ENCODE data around the gene ARL4A.

Gene ARL4A

DNA sequence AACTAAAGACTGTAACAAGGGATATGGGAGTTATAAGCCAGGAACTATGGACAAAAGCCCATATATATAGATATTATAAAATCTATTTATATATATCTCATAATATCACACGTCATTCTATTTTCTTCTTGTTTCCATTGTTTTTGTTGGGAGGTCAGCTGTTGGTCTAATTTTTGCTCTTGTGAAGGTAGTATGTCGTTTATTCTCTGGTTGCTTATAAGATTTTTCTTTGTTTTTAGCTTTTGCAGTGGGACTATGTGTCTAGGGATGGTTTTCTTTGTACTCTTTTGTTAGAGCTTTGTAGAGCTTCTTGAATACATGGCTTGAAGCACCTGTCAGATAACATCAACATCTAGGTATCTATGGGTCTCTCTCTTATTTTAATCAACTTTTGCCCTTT is 14.0 kb downstream of the ARL4A start:
- DNase-seq (ENCODE audit: low spot score): no peak

DNA sequence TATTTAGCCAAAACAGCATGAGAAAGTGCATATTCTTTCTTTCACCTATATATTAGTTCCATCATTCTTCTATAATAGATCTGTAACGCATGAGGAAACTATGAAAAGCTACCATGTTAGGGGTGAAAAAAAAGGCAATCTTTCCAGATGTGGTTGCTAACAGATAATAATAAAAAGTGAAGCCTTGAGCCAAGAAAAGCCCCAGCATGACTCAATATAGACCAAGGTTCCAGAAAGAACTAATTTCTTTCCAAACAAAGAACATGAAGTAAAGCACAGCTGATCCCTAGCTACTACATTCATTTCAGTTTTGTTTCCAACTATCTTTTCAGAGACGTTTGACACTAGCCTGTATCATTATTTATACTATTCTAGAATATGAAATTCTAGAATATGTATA is 16.4 kb downstream of the ARL4A start:
- no peak for DNase-seq (ENCODE audit: low spot score)

- DNase-seq (ENCODE audit: low spot score): no peak
These were observed 18.4 kb downstream of the ARL4A start for GRCh38 chr7:12705878-12706277.

- no peak for DNase-seq (ENCODE audit: low spot score)
These were observed 19.6 kb downstream of the ARL4A start for GRCh38 chr7:12706900-12707536.

DNA sequence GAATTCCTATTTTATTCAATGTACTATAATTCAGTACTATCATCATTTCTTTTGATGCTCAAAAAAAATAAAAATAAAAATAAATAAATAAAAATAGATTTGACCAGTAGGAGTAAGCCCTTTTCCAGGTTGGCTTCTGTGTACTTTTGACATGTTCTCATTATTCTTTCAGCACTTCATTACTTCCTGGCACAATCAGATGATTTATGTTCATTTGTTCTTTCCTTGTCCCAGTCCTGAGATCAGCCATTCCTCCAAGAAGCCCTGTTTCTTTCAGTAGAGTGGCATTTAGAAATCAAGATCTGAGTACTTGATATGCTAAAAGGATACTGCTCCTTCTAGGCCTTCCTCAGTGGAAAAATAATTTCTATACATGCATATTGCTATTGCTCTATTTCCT is 20.9 kb downstream of the ARL4A start:
- DNase-seq (ENCODE audit: low spot score): no peak

DNA sequence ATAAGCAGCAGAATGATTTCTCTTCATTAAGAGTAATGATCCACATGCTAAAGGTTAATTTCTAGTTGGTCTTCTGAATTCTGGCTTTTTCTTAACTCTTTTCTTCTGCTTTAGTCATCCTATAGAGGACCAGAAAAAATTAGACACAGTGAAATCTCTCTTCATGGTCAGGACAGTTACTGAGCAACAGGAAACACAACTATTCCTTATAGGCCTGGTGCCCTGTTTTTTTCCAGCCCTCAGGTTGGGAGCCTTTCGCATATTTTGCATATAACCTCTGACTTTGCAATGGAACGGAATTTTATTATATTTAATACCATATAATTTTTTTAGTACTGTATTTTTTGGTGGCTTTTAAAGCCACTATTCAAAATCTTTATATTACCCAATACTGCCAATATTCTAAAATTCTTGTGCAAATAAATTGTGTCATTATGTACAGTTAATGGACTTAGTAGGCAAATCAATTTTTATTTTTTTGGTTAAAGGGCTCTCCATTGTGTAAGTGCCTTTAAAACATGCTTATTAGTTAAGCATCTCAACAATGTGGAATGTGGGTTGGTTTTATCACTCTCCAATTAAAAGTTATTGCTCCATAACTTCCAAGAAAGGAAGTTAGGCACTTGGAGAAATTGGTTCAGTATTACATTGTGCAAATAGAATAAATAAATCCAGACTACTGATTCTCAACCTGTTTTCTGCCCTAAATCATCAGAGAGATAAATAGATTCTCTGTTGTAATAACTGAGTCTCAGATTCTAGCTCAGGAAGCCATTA is 22.5 kb downstream of the ARL4A start:
- DNase-seq (ENCODE audit: low spot score): no peak

GRCh38 chr7:12711124-12711523 is 23.7 kb downstream of the ARL4A start:
- no peak for DNase-seq (ENCODE audit: low spot score)

DNA sequence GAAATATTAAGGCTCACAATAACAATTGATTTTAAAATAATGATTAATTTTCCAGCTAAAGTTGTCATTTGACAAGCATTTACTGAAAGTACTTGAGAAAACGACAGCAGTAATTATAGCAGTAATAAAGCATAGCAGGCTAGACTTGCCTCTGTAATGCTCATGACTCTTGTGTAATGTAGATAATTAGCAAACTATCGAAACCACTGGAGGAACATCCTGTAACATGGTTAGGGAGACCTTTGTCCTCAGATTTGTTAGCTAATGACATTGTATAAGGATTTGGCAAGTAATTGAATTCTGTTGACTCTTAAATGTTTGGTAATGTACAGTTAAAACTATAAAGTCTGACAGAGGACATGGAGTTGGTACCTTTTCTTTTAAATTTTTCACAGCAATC is 24.8 kb downstream of the ARL4A start:
- DNase-seq (ENCODE audit: low spot score): no peak

DNA sequence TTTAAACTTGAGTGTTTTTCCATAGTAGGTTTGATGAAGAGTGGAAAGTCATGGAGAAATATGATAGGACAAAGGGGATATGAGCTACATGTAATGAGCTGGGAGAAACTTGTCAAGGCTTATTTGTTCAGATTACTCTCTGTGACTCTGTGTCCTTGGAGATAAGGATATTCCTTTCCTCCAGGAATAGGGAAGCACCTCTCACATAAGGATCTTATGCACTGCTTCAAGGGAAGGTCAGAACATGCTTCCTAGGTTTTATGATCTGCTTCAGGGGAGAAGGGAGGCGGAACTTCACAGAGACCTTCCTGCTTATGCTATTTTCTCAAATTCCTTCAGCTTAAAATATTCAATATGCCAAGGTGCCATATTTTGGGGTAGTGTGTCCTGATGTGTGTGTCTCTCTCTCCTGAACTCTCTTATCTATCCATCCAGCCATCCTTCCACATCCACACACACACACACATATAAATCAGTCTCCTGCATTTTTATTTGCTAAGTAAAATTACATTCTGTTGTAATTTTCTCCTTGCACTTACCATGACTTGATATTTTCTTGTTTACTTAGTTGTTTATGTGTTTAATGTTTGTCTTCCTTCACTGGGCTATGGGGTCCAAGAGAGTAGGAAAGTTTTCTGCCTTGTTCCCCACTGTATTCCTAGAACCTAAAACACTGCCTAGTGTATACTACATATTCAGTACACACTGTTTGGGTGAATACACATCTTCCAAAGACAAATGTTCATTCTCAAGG is 26.4 kb downstream of the ARL4A start:
- DNase-seq (ENCODE audit: low spot score): no peak

DNA sequence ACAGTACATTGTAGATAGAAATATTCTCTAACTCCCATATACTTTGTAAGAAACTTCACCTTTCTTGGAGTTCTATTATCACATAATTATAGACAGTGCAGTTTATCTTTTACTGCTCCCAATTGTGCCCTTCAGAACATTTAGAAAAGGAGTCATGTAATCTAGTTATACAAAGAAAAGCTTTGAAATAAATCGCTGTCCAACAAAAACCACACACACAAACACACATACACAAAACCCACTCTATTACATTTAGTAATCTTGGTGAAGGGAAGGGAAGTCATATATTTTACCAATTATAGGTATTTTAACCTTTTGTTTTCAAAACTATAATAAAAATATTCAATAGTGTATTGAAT is 26.9 kb downstream of the ARL4A start:
- DNase-seq (ENCODE audit: low spot score): no peak

DNA sequence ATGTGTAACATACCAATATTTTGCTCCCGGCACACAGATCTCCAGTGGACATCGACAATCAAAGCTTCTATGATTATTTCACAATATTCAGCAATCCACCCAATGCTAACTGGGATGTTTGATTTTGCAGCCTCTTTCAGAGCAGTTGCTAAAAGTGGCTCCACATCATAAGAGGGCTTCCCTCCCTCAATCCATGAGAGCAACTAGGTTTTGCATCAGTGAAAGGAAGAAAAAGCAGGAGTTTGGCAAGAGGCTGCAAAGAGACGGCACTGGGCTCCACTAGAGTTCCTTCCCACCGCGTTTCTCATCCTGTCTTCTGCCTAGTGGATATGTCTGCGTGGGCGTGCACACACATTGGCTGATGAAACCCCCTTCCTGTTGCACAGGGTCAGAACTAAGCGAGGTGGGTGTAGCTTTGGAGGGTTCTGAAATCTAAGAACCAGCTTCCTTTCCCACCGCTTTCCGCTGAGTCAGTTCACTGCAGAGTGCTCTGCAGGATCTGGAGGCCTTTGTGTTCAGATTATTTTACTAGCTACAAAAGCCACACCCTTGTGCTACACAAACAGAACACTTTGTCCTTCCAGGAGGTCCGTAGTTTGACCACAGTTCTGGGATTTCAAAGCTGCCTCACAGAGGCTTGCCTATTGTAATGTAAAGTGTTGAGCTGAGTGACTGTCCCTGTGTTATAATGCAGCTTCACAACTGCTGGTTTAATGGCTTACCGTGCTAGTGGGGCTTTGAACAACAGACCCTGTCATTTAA is 28.1 kb downstream of the ARL4A start:
- DNase-seq (ENCODE audit: low spot score): no peak

- no peak for DNase-seq (ENCODE audit: low spot score)
These were observed 28.8 kb downstream of the ARL4A start for GRCh38 chr7:12716134-12716681.

GRCh38 chr7:12716722-12717121 is 29.3 kb downstream of the ARL4A start:
- no peak for DNase-seq (ENCODE audit: low spot score)

DNA sequence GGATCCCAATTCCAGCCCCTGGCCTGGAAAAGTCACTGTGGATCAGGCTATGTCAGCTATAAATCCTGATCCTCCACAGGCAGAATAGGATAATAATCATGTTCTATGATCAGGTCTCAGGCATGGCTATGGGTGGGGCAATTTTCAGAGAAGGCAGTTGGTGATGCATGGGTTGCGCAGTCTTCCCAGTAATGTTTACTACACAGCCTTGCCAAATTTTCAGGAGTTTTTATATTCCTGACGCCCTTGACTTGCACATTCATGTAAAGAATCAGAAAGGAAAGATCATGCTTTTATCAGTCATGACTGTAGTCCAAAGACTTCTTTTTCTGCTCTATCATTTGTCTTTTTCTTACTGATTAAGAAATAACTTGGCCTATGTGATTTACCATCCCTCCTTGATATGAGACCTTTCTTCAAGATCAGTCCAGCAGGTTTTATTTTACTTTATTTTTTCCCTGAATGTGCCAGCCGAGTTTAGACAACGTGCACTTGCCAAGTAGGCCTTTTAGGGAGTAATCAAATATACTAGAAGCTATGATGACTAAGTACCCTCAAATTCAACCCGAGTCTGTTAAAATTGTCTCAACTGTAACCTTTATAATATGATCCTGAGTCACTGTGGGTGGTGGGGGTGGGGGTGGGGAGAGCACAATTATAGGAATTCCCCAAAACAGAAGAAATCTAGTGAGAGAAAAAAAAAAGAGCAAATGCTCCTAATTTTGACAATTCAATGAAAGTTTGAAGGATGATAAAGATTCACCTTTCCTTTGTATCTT is 31.9 kb downstream of the ARL4A start:
- DNase-seq (ENCODE audit: low spot score): no peak

DNA sequence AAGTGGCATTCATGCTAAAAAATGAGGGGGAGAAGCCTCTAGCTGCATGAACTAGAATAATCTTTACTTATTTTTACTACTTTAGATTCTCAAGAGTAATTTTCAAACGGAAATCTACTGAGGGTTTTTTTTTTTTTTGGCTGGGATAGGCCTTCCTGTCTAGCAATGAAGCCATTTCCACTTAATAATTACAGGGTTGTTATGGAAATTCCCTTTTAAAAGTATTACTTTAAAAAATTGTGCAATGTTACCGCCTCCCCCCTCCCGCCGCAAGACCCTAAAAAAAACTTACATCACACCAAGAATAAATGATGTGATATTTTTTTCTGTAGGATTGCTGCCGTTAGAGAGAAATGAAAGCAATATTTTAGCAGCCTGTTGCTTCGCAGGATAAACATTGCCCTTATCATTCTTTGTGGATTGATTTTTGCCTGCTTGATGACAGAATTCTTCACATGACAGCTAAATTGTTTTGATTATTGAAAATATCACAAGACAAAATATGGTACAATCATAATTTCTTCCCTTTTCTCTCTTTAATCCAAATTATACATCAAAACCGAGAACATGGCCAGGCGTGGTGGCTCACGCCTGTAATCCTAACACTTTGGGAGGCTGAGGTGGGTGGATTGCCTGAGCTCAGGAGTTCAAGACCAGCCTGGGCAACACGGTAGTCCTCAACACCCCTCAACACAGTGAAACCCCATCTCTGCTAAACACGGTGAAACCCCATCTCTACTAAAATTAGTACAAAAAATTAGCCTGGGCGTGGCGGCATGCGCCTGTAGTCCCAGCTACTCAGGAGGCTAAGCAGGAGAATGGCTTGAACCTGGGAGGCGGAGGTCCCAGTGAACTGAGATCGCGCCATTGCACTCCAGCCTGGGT is 32.8 kb downstream of the ARL4A start:
- DNase-seq (ENCODE audit: low spot score): no peak

- no peak for DNase-seq (ENCODE audit: low spot score)
These were observed 33.9 kb downstream of the ARL4A start for GRCh38 chr7:12721286-12721830.

GRCh38 chr7:12722136-12722535 is 34.7 kb downstream of the ARL4A start:
- no peak for DNase-seq (ENCODE audit: low spot score)

GRCh38 chr7:12722636-12723605 is 35.5 kb downstream of the ARL4A start:
- no peak for DNase-seq (ENCODE audit: low spot score)

All from cerebellar cortex (tissue), 1 donor.